ENCODE data around the gene NR1I3.

GRCh38 chr1:161192476-161193465 lies 45.2 kb downstream of the NR1I3 start:
- TF ChIP-seq, protein P1, sequence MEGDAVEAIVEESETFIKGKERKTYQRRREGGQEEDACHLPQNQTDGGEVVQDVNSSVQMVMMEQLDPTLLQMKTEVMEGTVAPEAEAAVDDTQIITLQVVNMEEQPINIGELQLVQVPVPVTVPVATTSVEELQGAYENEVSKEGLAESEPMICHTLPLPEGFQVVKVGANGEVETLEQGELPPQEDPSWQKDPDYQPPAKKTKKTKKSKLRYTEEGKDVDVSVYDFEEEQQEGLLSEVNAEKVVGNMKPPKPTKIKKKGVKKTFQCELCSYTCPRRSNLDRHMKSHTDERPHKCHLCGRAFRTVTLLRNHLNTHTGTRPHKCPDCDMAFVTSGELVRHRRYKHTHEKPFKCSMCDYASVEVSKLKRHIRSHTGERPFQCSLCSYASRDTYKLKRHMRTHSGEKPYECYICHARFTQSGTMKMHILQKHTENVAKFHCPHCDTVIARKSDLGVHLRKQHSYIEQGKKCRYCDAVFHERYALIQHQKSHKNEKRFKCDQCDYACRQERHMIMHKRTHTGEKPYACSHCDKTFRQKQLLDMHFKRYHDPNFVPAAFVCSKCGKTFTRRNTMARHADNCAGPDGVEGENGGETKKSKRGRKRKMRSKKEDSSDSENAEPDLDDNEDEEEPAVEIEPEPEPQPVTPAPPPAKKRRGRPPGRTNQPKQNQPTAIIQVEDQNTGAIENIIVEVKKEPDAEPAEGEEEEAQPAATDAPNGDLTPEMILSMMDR (IDR thresholded peaks at IDR 0.05; ENCODE audit: low read depth, low read length): peak; percentile 96
- no peak for TF ChIP-seq EZH2phosphoT487 (IDR thresholded peaks at IDR 0.05; ENCODE audit: low read depth)

Measured in OCI-LY3 (cell line).